ENCODE measurements around the gene EAPP. TPM values are rescaled to one million over a fixed set of nuclear protein-coding genes. Genes with fewer than 3 reads are reported as not detected.

Gene EAPP
- total and polyA plus RNA-seq, 2 donors (not counting 1 experiment from before 2014, with no cell fraction given) = 54.0 to 58.0 TPM

GRCh38 chr14:34488528-34488927 lies 51.0 kb downstream of the EAPP start:
- Histone ChIP-seq H2AFZ (ENCODE audit: low read length) (no peak overlapping the region), H3K9me3 (ENCODE audit: control insufficient read depth, insufficient read depth, low read depth, low read length) (no peaks in the 10 kb centered on the region), H3K36me3 (ENCODE audit: control insufficient read depth, insufficient read depth, low read length) (no peaks in the 10 kb centered on the region), H4K20me1 (ENCODE audit: control insufficient read depth, extremely low read depth, insufficient read depth, low read length) (no peaks in the 10 kb centered on the region), H3K79me2 (ENCODE audit: control insufficient read depth, insufficient read depth, low read length) (no peaks in the 10 kb centered on the region), H3K27ac (ENCODE audit: insufficient read depth, low read length) (no peak overlapping the region), H3K9ac (ENCODE audit: insufficient read depth, low read length) (no peak overlapping the region), H3K27me3 (ENCODE audit: control insufficient read depth, insufficient read depth, low read length) (no peaks in the 10 kb centered on the region), H3K4me1 (ENCODE audit: control insufficient read depth, extremely low read depth, insufficient read depth, low read length) (no peaks in the 10 kb centered on the region), H3K4me2 (ENCODE audit: extremely low read depth, insufficient read depth, low read length) (no peak overlapping the region), H3K4me3 (replicated peaks in 1 of 4; ENCODE audit: control extremely low read depth in 1 of 4, insufficient read depth in 1 of 4, low read depth in 3 of 4, low read length in 4 of 4) (no peak overlapping the region)
- no peak for TF ChIP-seq CTCF (conservative IDR thresholded peaks at IDR 0.05 in 1 of 2, IDR thresholded peaks at IDR 0.05 in 1 of 2; ENCODE audit: low read depth in 1 of 2, low read length in 2 of 2)
- TF ChIP-seq EZH2 (IDR thresholded peaks at IDR 0.05; ENCODE audit: low read length, missing control alignments) = no peak
- no peak for DNase-seq (ENCODE audit: low read depth in 2 of 2)

GRCh38 chr14:34484726-34485125 lies 54.8 kb downstream of the EAPP start:
- no peaks in the 10 kb centered on the region for H4K20me1 ChIP-seq (ENCODE audit: control insufficient read depth, extremely low read depth, insufficient read depth, low read length)
- H3K9me3 ChIP-seq (ENCODE audit: control insufficient read depth, insufficient read depth, low read depth, low read length) = no peaks in the 10 kb centered on the region
- DNase-seq (ENCODE audit: low read depth in 2 of 2) = no peak
- no peaks in the 10 kb centered on the region for H3K27me3 ChIP-seq (ENCODE audit: control insufficient read depth, insufficient read depth, low read length)
- no peaks in the 10 kb centered on the region for H3K4me1 ChIP-seq (ENCODE audit: control insufficient read depth, extremely low read depth, insufficient read depth, low read length)
- H3K4me2 ChIP-seq (ENCODE audit: extremely low read depth, insufficient read depth, low read length) = no peak overlapping the region
- H2AFZ ChIP-seq (ENCODE audit: low read length) = no peak overlapping the region
- H3K79me2 ChIP-seq (ENCODE audit: control insufficient read depth, insufficient read depth, low read length) = no peaks in the 10 kb centered on the region
- TF ChIP-seq CTCF (conservative IDR thresholded peaks at IDR 0.05 in 1 of 2, IDR thresholded peaks at IDR 0.05 in 1 of 2; ENCODE audit: low read depth in 1 of 2, low read length in 2 of 2) = no peak
- TF ChIP-seq EZH2 (IDR thresholded peaks at IDR 0.05; ENCODE audit: low read length, missing control alignments) = no peak
- H3K36me3 ChIP-seq (ENCODE audit: control insufficient read depth, insufficient read depth, low read length) = no peaks in the 10 kb centered on the region
- H3K9ac ChIP-seq (ENCODE audit: insufficient read depth, low read length) = no peak overlapping the region
- no peak overlapping the region for H3K4me3 ChIP-seq (replicated peaks in 1 of 4; ENCODE audit: control extremely low read depth in 1 of 4, insufficient read depth in 1 of 4, low read depth in 3 of 4, low read length in 4 of 4)
- H3K27ac ChIP-seq (ENCODE audit: insufficient read depth, low read length) = no peak overlapping the region

GRCh38 chr14:34482463-34482862 lies 57.0 kb downstream of the EAPP start:
- no peak overlapping the region for H3K4me3 ChIP-seq (replicated peaks in 1 of 4; ENCODE audit: control extremely low read depth in 1 of 4, insufficient read depth in 1 of 4, low read depth in 3 of 4, low read length in 4 of 4)

More at GRCh38 chr14:34482463-34482862, 57.0 kb downstream of the EAPP start:
- H3K27me3 ChIP-seq (ENCODE audit: control insufficient read depth, insufficient read depth, low read length) = no peaks in the 10 kb centered on the region
- no peak for TF ChIP-seq CTCF (conservative IDR thresholded peaks at IDR 0.05 in 1 of 2, IDR thresholded peaks at IDR 0.05 in 1 of 2; ENCODE audit: low read depth in 1 of 2, low read length in 2 of 2)
- no peaks in the 10 kb centered on the region for H3K79me2 ChIP-seq (ENCODE audit: control insufficient read depth, insufficient read depth, low read length)
- no peak overlapping the region for H3K4me2 ChIP-seq (ENCODE audit: extremely low read depth, insufficient read depth, low read length)
- H3K27ac ChIP-seq (ENCODE audit: insufficient read depth, low read length) = no peak overlapping the region
- H3K4me1 ChIP-seq (ENCODE audit: control insufficient read depth, extremely low read depth, insufficient read depth, low read length) = no peaks in the 10 kb centered on the region
- H3K36me3 ChIP-seq (ENCODE audit: control insufficient read depth, insufficient read depth, low read length) = no peaks in the 10 kb centered on the region
- no peak overlapping the region for H3K9ac ChIP-seq (ENCODE audit: insufficient read depth, low read length)
- no peaks in the 10 kb centered on the region for H4K20me1 ChIP-seq (ENCODE audit: control insufficient read depth, extremely low read depth, insufficient read depth, low read length)
- DNase-seq (ENCODE audit: low read depth in 2 of 2) = no peak
- H3K9me3 ChIP-seq (ENCODE audit: control insufficient read depth, insufficient read depth, low read depth, low read length) = no peaks in the 10 kb centered on the region
- H2AFZ ChIP-seq (ENCODE audit: low read length) = no peak overlapping the region

Data from fibroblast of lung (primary cell).